LNCAP (cell line): ENCODE measurements around the gene TMEM135.

Experiments used
- CTCF ChIP-seq: fragments of 450-650 bp; IDR thresholded peaks from 2 replicates; pipeline ENCODE4 v1.5.1; 2017; ENCODE audit warnings: mild to moderate bottlenecking

Gene TMEM135

GRCh38 chr11:87255589-87255988, 217.9 kb downstream of the TMEM135 start:
- TF ChIP-seq CTCF = no peak

DNA sequence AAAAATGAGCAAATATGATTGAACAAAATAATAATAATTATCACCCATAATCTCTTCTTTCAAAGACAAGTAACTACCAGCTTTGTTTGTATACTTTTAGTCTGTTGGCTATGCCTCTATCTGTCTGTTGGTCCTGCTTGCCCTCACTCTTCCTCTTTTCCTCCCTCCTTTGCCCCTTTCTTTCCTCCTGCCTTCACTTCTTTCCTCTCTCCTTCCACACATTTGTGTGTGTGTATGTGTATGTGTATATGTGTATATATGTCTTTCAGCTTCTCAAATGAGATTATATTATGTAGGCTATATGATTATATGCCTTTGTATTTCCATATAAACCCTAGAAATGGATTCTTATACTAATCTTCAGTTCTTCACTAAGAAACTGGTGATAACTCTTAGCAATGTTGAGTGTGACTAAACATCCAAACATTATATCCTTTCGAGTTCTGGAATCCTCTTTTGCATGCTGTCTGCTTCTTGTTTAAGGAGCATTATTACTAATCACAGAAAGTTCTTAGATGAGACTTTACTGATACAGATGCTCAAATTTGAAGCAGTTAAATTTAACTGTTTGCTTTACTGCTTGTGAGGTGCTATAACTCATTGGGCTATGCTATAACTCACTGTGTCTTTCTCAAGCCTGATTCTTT, 219.1 kb downstream of the TMEM135 start:
- no peak for TF ChIP-seq CTCF

DNA sequence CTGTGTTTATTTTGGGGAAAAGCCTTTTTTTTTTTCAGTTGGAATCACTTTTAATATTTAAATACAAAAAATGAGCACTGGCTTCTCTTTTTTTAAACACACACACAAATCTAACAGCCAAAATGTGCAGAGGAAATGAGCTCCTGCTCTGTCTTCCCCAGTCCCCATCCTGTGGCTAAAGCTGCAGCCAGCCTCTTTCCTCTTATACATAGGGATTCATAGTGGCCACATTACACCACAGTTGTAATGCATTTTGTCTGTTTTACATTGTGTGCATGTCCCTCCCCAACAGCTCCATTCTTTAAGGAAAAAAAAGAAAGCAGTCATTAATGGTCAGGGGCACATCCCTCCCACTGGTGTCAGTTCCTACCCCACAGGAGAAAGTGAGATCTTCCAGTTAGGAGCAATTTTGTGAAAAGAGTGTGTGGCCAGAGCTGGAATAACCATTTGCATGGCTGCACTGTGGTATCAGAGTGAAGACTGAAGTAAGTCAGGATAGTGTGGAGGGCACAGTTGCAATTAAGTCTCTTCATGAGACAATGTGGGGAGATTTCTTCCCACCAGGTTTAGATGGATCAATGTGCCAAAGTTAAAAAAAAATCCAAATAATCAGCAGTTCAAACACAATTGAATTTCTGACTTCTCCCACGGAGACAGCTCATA, 220.6 kb downstream of the TMEM135 start:
- no peak for TF ChIP-seq CTCF

- TF ChIP-seq CTCF = no peak
Observed at GRCh38 chr11:87259736-87260135, 222.0 kb downstream of the TMEM135 start.

DNA sequence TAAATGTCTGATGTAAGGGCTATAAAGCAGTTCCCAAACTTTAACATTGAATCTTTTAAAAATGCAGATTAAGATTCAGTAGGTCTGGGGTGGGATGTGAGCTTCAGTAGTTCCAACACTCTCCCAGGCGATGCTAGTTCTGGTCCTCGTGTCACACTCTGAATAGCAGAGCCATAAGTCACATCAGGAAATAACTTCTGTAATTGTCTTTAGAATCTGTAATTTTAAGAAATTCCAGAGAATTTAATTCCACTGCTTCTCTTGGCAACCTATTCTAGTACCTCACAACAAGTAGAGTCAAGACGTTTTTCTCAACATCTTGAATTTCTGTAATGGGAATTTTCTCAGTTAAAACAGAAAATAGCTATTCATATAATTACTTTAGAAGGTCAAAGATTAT, 223.1 kb downstream of the TMEM135 start:
- TF ChIP-seq CTCF = no peak

GRCh38 chr11:87263264-87263838, 225.6 kb downstream of the TMEM135 start:
- TF ChIP-seq CTCF = no peak

GRCh38 chr11:87263979-87264378, 226.2 kb downstream of the TMEM135 start:
- no peak for TF ChIP-seq CTCF
